KOPT-K1 (cell line): ENCODE results near the gene NFIX.

Source experiments
- H3K27ac ChIP-seq: fragments of 200-600 bp; sonication (generic); 2 replicates; pipeline ENCODE4 v1.5.1; 2016; ENCODE audit warnings: antibody characterized with exemption, mild to moderate bottlenecking, low read depth, low read length; ENCODE audit not compliant: poor library complexity, severe bottlenecking
- H3K36me3 ChIP-seq: fragments of 200-600 bp; sonication (generic); 2 replicates; pipeline ENCODE4 v1.5.1; 2017; ENCODE audit warnings: antibody characterized with exemption, mild to moderate bottlenecking, low read length, moderate library complexity; ENCODE audit not compliant: insufficient read depth
- H3K9me3 ChIP-seq: fragments of 200-600 bp; sonication (generic); 2 replicates; pipeline ENCODE4 v1.5.1; 2017; ENCODE audit warnings: antibody characterized with exemption, low read length, mild to moderate bottlenecking; ENCODE audit not compliant: insufficient read depth, poor library complexity, severe bottlenecking

The NFIX gene

DNA sequence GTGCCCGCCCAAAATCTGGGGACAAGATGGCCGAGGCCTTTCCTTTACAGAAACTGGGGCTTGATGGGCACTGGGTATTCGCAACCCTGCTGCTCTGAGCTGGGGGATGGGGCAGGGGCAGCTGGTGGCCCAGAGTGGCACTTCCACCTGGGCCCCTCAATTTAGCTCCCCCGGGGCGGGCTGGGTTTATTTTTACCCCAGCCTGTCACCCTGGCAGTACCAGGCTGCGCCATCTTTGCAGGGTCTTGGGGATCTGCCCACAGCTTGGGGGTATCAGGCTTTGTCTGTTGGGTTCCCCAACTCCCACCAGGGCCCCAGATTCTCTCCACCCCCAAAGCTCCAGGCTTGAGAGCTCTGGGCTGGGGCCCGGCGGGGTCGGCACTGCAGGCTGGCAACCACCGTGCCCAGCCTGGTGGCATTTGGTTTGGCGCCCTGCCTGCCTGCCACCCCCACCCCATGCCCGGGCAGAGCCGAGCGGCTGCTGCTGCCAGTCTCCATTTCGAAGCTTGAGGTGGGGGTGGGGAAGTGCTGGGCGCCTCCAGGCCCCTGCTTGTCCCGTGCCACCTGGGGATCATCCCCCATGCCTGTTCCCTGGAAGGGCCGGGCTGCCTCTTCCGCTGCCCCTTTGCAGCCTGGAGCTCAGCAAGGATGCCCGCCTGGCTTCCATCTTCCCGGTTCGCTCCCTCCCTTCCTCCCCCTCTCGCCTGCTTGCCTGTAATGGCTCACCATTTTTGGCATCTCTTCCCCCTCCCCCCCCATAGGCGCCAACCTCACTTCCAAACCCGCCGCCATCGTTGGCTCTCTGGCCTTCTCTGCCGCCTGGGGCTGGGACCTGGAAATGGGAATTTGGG, 11.4 kb downstream of the NFIX start:
- Histone ChIP-seq H3K27ac (no peak overlapping the region), H3K36me3 (no peaks in the 10 kb centered on the region)

DNA sequence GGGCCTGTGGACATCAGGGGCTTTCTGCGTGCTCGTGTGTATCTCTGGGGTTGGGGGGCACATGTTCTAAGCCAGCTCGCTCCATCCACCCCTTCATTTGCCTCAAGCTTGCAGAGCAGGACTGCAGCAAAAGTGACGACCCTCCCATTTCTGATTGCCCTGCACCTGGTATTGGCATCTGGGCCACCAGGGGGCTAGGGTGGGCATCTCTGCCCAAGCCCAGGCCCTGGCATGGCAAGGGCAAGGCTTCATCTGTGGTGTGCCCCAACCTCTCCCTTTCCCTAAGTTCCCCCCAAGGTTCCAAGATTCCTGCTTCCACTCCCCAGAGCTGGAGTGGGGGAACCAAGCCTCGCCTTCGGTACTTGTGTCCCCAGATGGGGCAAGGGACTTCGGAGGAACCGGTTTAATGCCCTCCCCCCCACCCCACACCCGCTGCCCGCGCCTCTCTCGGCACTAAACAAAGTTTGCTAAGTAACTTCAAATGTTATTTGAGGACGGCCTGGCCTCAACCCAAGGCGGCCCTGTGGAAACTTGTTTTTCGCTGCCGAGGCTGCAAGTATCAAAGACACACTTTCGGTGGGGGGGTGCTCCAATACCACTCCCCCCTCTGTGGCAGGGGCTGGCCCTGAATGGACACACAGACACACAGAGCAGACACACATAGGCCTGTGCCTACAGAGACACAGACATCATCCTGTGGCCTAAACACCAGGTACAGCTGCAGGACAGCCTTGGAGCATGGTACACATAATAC, 12.2 kb downstream of the NFIX start:
- no peak overlapping the region for H3K27ac ChIP-seq
- no peaks in the 10 kb centered on the region for H3K36me3 ChIP-seq
- no peaks in the 10 kb centered on the region for H3K9me3 ChIP-seq

More for the DNA sequence above, 11.4 kb downstream of the NFIX start:
- H3K9me3 ChIP-seq = no peaks in the 10 kb centered on the region

DNA sequence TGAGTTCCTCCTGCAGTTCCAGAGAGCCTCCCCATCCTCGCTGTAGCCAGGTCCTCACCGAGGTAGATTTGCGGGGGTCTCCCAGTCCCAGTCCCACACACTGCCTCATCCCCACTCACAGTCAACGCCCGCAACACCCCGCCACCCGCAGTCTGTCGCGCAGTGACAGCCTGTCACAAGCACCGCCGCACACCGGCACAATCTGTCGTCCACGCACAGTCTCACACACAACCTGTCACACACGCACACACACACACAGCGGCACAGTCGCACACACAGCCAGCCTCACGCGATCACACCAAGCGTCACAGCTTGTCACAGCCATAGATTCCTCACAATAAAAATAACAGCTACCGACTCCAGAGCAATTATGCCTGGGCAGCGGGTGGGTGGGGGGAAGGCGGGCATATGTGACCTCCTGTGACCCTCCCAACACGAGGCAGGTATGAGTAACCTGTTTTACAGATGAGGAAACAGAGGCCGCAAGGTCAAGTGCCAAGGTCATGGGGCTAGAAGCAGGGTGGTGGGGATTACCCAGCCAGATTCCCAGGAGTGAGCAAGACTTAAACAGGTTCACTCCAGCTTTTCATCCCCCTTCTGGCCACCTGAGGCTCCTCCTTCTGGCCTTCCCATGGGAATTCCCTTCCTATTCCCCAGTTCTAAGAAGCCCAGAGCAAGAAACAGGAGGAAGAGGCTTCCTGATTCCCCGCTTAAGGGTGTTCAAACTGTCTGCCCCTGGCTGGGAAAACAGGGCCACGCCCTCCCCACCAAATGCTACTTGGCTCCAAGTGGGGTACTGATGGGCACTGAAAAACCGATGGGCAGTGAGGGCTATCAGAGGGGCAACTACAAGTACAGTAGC, 13.9 kb downstream of the NFIX start:
- no peak overlapping the region for H3K27ac ChIP-seq
- no peaks in the 10 kb centered on the region for H3K9me3 ChIP-seq
- no peaks in the 10 kb centered on the region for H3K36me3 ChIP-seq

DNA sequence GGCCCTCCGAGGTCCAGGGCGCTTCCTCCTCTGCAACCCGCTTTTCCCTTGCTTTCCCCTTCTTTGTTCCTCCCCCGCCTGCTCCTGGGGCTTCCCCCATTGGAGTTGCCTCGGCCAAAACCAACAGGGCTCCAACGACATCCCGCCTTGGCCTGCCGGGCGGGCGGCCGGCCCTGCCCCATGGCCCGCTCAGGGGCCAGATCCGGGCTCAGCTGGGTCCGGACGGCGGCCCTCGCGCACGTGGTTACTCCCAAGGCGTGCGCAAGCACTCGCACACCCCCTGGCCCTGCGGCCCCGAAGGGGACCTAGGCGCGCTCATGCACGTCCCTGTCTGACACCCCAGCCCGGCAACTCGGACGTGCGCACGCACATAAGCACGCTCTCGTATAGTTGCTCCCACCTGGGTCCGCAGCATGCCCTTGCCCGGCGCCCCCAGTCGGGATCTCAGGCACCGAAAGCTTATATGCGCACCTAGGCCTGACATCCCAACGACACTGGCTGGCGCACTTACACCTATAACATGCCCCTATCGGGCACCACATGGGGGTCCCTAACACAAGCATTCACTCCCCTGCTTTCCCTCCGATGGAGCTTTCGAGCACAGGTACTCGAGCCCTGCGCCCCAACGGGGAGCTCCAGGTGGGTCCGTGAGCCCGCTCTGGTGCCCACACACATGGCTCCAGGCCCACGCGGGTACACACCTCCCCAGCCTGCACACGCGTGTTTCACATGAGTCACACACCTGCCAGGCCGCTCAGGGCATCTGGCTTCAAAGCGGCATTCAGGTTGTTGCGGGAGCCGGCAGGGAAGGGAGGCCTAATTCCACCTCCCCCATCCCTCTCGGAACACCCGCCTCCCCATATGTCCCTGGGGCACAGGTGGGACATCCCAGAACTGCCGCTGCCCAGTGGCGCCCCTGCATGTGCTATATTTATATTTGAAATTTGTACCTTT, 15.0 kb downstream of the NFIX start:
- no peaks in the 10 kb centered on the region for H3K9me3 ChIP-seq
- H3K36me3 ChIP-seq = no peaks in the 10 kb centered on the region
- no peak overlapping the region for H3K27ac ChIP-seq

- H3K27ac ChIP-seq = no peak overlapping the region
Measured at GRCh38 chr19:13010992-13011652, 15.8 kb downstream of the NFIX start.

GRCh38 chr19:13011653-13012389, 16.5 kb downstream of the NFIX start:
- no peak overlapping the region for H3K27ac ChIP-seq
- no peaks in the 10 kb centered on the region for H3K36me3 ChIP-seq
- no peaks in the 10 kb centered on the region for H3K9me3 ChIP-seq

More at GRCh38 chr19:13010992-13011652, 15.8 kb downstream of the NFIX start:
- no peaks in the 10 kb centered on the region for H3K9me3 ChIP-seq
- H3K36me3 ChIP-seq = no peaks in the 10 kb centered on the region

DNA sequence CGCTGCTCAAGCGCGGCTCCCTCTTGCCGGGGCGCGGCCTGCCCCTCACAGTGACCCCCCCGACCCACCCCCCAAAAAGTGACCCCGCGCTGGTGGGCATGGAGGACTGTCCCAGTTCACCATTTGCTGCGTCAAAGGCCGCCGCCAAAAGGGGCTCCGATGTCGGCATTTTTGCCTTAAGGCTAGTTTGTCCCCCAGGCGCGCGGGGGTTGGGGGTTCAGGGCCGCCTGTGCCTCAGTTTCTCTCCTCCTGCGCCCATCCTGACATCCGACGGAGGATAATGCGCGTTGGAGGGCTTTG, 17.1 kb downstream of the NFIX start:
- Histone ChIP-seq H3K27ac (no peak overlapping the region), H3K36me3 (no peaks in the 10 kb centered on the region), H3K9me3 (no peaks in the 10 kb centered on the region)

DNA sequence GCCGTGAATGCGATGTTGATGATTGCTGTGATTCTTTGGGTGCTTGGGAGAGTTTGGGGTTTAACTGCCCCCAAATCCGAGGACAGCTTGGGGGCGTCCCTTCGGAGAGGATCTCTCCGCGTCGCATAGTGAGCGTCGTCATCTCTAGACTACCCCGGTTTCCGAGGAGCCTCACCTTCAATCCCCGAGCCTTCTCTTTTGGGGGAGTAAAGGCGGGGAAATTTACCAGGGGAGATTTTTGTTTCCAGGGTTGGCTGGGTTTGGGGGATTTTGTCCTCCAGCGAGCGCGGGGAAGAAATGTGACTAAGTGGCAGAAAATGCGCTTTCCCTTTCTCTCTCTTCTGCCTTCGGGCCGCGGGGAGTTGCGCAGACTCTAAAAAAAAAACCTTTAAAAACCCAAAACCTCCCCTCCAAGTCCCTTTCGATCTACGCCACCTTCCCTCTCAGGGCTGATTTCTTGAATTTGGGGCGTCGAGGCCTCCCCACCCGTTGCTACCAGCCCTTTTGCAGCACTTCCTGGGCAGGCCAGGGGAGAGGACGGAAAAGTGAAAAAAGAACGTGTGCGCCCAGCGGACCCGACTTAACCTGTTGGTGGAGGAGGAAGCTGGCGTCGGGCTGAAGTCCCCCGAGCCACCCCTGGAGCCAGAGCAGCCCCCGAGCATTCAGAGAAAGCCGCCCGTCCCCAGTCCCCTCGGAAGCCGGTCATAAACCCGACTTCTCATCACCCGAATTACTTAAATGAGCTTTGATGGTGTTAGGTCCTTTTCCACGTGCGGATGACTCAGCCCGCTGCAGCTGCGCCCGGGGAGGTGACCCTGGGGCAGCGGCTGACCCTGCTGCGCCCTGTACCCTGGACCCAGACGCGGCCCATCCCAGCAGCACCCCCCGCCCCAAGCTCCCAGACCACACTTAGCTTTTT, 17.7 kb downstream of the NFIX start:
- H3K9me3 ChIP-seq = no peaks in the 10 kb centered on the region
- no peak overlapping the region for H3K27ac ChIP-seq
- no peaks in the 10 kb centered on the region for H3K36me3 ChIP-seq

- H3K27ac ChIP-seq = no peak overlapping the region
Measured at GRCh38 chr19:13013649-13014048, 18.4 kb downstream of the NFIX start.

DNA sequence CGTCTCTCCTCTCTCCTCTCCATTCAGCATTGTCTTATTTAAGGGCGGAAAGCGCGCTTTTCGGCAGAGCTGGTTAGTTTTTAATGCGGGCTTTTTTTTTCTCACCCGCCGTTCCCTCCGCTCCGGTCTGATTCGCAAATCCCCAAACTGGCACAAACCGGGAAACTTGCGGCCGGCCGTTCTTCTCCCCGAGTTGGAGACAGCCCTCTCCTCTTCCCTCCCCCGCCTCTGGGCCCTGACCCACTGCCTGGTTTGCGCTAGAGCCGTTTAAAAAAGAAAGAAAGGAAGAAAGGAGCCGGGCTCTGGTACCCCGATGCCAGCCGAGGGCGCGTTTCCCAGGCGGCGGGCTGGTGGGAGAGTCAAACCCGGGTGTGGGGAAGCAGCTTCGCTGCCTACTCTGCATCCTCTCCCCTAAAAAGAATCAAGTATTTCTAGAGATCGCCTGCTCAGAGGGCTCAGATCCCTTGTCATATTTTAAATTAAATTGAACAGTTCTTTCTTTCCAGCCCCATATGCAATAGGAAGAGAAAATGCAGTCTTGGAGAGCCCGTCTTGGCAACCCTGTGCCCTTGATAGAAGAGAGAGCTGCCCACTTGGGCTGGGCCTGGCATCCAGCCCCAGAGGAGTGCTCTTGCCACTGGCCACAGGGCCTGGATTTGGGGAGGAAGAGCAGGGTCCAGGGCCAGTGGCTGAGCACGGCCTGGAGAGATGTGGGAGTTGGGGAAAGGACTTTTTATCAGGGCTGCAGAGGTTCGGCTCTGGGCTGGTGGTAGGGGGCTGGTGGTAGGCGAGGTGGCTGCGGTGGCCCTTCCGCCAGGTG, 19.0 kb downstream of the NFIX start:
- H3K9me3 ChIP-seq = no peaks in the 10 kb centered on the region
- no peaks in the 10 kb centered on the region for H3K36me3 ChIP-seq
- no peak overlapping the region for H3K27ac ChIP-seq

More at GRCh38 chr19:13013649-13014048, 18.4 kb downstream of the NFIX start:
- H3K9me3 ChIP-seq = no peaks in the 10 kb centered on the region
- no peaks in the 10 kb centered on the region for H3K36me3 ChIP-seq

- no peaks in the 10 kb centered on the region for H3K9me3 ChIP-seq
- no peak overlapping the region for H3K27ac ChIP-seq
Measured at GRCh38 chr19:13014921-13015280, 19.6 kb downstream of the NFIX start.

More at GRCh38 chr19:13014921-13015280, 19.6 kb downstream of the NFIX start:
- H3K36me3 ChIP-seq = no peaks in the 10 kb centered on the region
